OCI-M1 (cell line): ENCODE measurements around the gene CHTF8.
"Not testable (repeated sequence)": the region's sequence is repeated elsewhere in the genome, so short reads cannot be mapped to it uniquely, and the experiment has no call there.

Source experiments
- DNase-seq: peaks from one replicate; lab custom pipeline; 2025; lab: John Stamatoyannopoulos, UW

The CHTF8 gene

GRCh38 chr16:69132424-69133252, at the start of gene CHTF8, which contains the start of gene UTP4:
Gene CHTF8, minus strand, starts transcription at chr16:69132588. Its CDS starts 11,130 bp downstream, at chr16:69121458.
Gene UTP4, plus strand, starts transcription at chr16:69132649. Its CDS starts 811 bp downstream, at chr16:69133460.
- DNase-seq: peak; percentile 88

DNA sequence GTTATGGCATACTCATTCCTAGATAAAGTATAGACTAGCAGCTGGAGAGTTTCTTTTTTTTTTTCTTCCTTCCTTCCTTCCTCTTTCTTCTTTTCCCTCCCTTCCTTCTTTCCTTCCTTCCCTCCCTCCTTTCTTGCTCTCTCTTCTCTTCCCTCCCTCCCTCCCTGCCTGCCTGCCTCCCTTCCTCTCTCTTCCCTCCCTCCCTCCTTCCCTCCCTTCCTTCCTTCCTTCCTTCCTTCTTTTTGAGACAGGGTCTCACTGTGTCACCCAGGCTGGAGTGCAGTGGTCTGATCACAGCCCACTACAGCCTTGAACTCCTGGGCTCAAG, 47.6 kb upstream of the CHTF8 start:
- DNase-seq: no peak

GRCh38 chr16:69179328-69180010, 47.1 kb upstream of the CHTF8 start:
- DNase-seq: peak; percentile 18

- DNase-seq: no peak
Observed at GRCh38 chr16:69176033-69176800, 43.8 kb upstream of the CHTF8 start.

- DNase-seq: peak; percentile 49
Observed at GRCh38 chr16:69171325-69172084, 39.1 kb upstream of the CHTF8 start.

- DNase-seq: no peak
Observed at GRCh38 chr16:69169607-69170352, 37.4 kb upstream of the CHTF8 start.

DNA sequence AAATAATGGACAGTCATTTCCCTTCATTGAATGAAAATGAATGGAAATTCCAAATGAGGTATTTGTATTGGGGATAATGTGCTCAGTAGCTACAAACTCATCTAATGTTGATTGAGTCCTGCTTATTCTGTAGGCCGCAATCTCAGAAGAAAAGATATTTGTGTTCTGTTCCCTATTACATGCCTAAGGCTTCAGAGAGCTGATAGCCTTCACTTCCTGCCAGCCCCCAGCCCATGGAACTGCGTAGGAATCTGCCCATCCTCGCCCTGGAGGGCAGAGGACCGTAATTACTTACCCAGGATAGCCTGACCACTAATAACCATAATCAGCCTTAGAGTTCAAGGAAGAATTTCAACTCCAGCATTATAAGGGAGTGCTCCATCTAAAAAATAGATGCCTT, 36.7 kb upstream of the CHTF8 start:
- no peak for DNase-seq

DNA sequence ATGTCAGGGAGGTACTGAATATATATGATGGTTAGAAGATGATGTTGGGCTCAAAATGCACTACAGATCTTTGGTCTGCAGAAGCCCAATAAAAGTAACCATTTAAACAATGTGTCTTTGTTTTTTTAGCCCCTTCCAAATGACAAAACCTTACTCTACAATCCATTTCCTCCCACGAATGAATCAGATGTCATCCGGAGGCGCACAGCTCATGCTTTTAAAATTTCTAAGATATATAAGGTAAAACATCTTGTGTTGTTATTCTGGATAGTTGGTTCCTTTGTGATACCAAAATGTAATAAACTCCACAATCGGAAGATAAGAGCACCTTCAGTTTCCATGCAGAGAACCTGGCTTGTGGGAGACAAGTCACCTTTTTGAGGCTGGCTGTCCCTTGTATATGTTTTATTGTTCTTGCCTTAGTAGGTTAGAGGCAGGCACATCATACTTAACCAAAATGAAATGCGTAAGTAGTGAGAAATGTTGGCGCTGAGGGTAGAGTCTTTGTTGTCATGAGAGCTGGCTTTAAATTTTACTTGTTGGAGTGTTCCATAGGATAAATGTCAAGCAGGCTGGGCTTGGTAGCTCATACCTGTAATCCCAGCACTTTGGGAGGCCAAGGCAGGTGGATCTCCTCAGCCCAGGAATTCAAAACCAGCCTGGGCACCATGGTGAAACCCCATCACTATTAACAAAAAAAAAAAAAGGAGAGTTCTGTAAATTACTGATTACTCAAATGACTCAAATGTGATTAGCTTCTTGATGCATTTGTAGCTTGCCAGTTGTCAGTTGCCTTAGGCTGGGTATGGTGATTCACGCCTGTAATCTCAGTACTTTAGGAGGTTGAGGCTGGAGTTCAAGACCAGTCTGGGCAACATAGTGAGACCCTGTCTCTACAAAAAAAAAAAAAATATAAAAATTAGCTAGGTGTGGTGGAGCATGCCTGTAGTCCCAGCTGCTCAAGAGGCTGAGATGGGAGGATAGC, 34.9 kb upstream of the CHTF8 start:
- no peak for DNase-seq

- no peak for DNase-seq
Observed at GRCh38 chr16:69166221-69166833, 33.9 kb upstream of the CHTF8 start.

DNA sequence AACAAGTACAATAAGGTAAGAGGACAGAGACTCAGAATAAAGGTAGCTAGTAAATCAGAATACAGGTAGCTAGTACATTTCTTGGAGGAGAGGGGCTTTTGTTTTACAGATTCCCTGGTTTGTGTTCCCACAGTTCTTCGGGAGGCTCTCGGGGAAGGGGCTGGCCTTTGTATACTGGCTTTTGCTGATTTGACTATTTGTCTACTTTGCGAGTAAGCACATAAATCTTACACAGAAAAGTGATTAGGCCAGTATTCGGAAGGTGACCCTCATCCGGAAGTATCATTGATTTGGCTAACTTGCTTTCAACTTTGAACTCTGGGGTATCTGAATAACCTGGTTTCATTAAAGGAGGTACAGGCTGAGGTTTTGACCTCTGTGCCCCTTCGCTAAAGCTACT, 33.2 kb upstream of the CHTF8 start:
- DNase-seq: no peak

DNA sequence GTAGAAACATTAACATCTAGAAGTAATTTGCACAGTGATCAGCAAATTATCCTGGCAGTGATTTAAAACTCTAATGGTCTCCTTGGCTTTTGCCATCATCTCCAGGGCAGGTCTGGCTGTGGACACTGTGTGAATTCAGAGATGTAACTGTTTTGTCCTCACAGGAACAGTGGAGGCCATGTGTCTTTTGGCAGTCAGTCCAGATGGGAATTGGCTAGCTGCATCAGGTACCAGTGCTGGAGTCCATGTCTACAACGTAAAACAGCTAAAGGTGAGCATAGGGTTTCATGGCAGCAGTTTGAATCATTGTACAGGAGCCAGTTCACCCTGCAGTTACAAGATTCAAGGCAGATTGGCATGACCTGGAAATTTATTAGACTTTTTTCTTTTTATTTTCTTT, 27.8 kb upstream of the CHTF8 start:
- no peak for DNase-seq

- DNase-seq: no peak
Observed at GRCh38 chr16:69157196-69157595, 24.8 kb upstream of the CHTF8 start.

DNA sequence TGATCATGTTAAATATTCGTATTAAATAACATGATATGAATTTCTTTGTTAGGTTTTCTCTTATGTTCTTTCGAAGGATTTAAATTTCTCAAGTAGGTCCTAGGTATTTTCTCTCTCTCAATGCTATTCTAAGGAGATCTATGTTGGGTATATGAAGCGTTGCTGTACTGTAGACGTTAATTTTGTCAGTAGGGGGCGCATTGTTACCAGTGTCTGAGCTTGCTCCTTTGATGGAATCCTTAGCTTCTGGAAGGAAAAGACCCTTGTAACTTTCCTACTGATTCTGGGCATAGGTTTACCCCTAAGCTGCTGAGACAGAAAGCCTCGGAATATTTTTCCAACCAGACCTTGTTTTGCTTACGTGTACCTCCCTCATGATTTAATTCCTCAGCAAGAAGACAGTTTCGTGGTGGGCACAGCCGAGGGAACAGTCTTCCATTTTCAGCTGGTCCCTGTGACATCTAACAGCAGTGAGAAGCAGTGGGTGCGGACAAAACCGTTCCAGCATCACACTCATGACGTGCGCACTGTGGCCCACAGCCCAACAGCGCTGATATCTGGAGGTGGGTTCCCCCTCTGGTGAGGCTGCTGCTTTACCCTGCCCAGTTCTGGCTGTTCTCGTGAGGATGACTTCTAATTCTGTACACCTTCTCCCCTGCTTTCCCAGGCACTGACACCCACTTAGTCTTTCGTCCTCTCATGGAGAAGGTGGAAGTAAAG, 17.9 kb upstream of the CHTF8 start:
- DNase-seq: peak; percentile 82

- DNase-seq: not testable (repeated sequence)
Observed at GRCh38 chr16:69149621-69150020, 17.2 kb upstream of the CHTF8 start.

- DNase-seq: no peak
Observed at GRCh38 chr16:69145658-69146057, 13.3 kb upstream of the CHTF8 start.

GRCh38 chr16:69143116-69143515, 10.7 kb upstream of the CHTF8 start:
- no peak for DNase-seq

DNA sequence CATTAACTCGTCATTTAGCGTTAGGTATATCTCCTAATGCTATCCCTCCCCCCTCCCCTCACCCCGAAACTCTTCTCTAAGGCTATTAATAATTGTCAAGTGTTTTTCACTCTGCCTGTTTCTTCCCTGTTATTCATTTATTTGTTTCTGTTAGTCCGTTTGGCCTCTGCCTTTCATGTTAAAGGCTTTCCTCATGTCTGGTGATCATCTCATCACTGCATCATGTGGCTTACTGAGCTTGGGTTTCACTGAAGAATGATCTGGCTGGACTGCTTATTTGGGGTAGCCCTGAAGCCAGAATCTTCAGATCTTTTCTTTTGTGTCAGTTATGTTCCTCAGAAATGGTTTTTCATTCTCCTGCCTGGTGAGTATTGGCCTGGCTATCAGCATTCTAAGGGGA, 9.5 kb upstream of the CHTF8 start:
- DNase-seq: no peak

DNA sequence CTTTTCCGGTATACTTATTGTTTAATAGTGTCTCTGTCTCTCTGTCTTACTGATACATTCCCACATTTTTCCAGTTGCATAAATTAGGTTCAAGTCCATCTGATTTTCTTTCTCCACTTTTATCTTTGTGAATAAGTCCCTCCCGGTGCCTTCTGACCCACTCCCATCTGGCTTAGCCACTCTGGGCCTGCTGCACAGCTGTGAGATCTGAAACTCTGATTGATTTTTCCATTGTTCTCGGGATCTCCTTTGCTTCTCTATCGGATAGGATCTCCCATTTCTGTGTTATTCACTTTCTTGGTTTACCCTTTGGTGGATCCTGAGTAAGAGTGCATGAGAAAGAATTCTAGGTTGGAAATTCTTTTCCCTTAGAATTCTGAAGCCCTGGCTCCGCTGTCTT, 8.6 kb upstream of the CHTF8 start:
- DNase-seq: no peak

DNA sequence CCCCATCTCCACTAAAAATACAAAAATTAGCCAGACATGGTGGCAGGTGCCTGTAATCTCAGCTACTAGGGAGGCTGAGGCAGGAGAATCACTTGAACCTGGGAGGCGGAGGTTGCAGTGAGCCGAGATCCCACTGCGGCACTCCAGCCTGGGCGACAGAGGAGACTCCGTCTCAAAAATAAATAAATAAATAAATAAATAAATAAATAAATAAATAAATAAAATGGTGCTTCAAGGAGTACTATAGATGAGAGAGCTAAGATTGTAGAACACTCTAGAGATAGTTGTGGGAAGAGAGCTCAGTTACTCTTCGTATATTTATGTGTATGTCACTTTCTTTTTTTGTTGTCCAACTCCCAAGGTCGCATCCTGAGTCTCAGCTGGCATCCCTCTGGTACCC, 7.1 kb upstream of the CHTF8 start:
- DNase-seq: not testable (repeated sequence)
